Measurements from ENCODE around the gene SLC40A1.

Gene SLC40A1

GRCh38 chr2:189569295-189569910 lies 11.2 kb downstream of the SLC40A1 start:
- Histone ChIP-seq H3K27me3 (ENCODE audit: control insufficient read depth in 1 of 2, insufficient read depth in 1 of 2, low read length in 2 of 2) (no peaks in the 10 kb centered on the region), H2BK5ac (ENCODE audit: low read depth, low read length, poor library complexity, severe bottlenecking) (no peak overlapping the region), H2AFZ (ENCODE audit: low read depth, low read length) (no peak overlapping the region), H3K4me1 (ENCODE audit: control insufficient read depth, insufficient read depth, low read depth, low read length) (peaks cover 2% of the 10 kb centered on the region), H3K79me1 (replicated peaks; ENCODE audit: low read length, poor library complexity, severe bottlenecking) (peaks cover 4% of the 10 kb centered on the region), H3K9ac (ENCODE audit: low read length) (peak overlapping the region; percentile 17), H2BK15ac (ENCODE audit: low read depth, poor library complexity, severe bottlenecking) (no peak overlapping the region), H4K91ac (ENCODE audit: low read length) (peak overlapping the region; percentile 18), H3K23ac (ENCODE audit: low read length in 2 of 2) (no peak overlapping the region), H3K4me2 (ENCODE audit: low read length, poor library complexity, severe bottlenecking) (no peak overlapping the region), H4K8ac (ENCODE audit: low read length) (peak overlapping the region; percentile 78), H3K27ac (ENCODE audit: low read length, poor library complexity, severe bottlenecking) (peak overlapping the region; percentile 4), H3K14ac (ENCODE audit: low read length in 2 of 2) (peak overlapping the region in 1 of 2 experiments; percentile 11), H2BK12ac (ENCODE audit: low read length in 2 of 2) (peak overlapping the region; percentile 12 to 38), H3K9me3 (ENCODE audit: control insufficient read depth, low read length) (no peaks in the 10 kb centered on the region), H3K18ac (ENCODE audit: low read depth in 1 of 2, low read length in 2 of 2) (peak overlapping the region; percentile 46 to 64), H2AK5ac (ENCODE audit: low read length, severe bottlenecking) (peak overlapping the region; percentile 14), H3K36me3 (ENCODE audit: control insufficient read depth in 1 of 2, insufficient read depth in 2 of 2, low read depth in 1 of 2, low read length in 2 of 2) (peaks cover 3 to 30% of the 10 kb centered on the region in 2 experiments), H3K4ac (ENCODE audit: low read depth in 1 of 2, low read length in 2 of 2) (peak overlapping the region in 1 of 2 experiments; percentile 9), H2BK120ac (ENCODE audit: low read depth, low read length) (peak overlapping the region; percentile 85), H3K4me3 (ENCODE audit: insufficient read depth in 1 of 2, low read depth in 1 of 2, low read length in 2 of 2) (no peak overlapping the region)
- WGBS = no CpG with 5 or more reads among the region's 1 CpG
- DNase-seq = peak; percentile 53

DNA sequence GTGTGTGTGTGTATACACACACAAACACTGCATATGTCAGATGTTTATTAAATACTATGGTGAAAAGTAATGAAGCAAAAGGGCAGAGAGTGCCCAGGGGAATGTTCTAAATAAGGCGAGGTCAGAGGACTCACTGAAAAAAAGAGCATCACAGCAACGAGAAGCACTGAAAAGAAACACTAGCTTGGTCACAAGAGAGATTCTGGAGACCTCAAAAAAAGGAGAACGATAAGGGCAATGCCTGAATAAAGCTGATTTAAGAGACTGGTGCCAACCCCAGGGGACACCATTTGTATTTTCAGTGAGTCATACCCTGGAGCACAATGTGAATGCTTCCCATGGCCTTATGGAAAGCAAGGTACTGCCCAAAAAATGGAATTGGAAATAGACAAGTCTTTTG lies 14.5 kb downstream of the SLC40A1 start:
- no peak overlapping the region for H2BK12ac ChIP-seq (ENCODE audit: low read length in 2 of 2)
- H3K27ac ChIP-seq (ENCODE audit: low read length, poor library complexity, severe bottlenecking) = no peak overlapping the region
- peaks cover 8 to 14% of the 10 kb centered on the region in 2 experiments for H3K36me3 ChIP-seq (ENCODE audit: control insufficient read depth in 1 of 2, insufficient read depth in 2 of 2, low read depth in 1 of 2, low read length in 2 of 2)
- no peaks in the 10 kb centered on the region for H3K9me3 ChIP-seq (ENCODE audit: control insufficient read depth, low read length)
- H2BK120ac ChIP-seq (ENCODE audit: low read depth, low read length) = no peak overlapping the region
- peak; percentile 57 for DNase-seq
- no peak overlapping the region for H4K8ac ChIP-seq (ENCODE audit: low read length)
- no peak overlapping the region for H3K4ac ChIP-seq (ENCODE audit: low read depth in 1 of 2, low read length in 2 of 2)
- H3K23ac ChIP-seq (ENCODE audit: low read length in 2 of 2) = no peak overlapping the region
- H2BK15ac ChIP-seq (ENCODE audit: low read depth, poor library complexity, severe bottlenecking) = no peak overlapping the region
- H3K79me1 ChIP-seq (replicated peaks; ENCODE audit: low read length, poor library complexity, severe bottlenecking) = peaks cover 2% of the 10 kb centered on the region
- H2AFZ ChIP-seq (ENCODE audit: low read depth, low read length) = no peak overlapping the region
- no peak overlapping the region for H3K9ac ChIP-seq (ENCODE audit: low read length)
- H2AK5ac ChIP-seq (ENCODE audit: low read length, severe bottlenecking) = no peak overlapping the region
- H3K4me2 ChIP-seq (ENCODE audit: low read length, poor library complexity, severe bottlenecking) = no peak overlapping the region
- no peak overlapping the region for H2BK5ac ChIP-seq (ENCODE audit: low read depth, low read length, poor library complexity, severe bottlenecking)
- no peak overlapping the region for H3K4me3 ChIP-seq (ENCODE audit: insufficient read depth in 1 of 2, low read depth in 1 of 2, low read length in 2 of 2)
- H4K91ac ChIP-seq (ENCODE audit: low read length) = no peak overlapping the region
- H3K14ac ChIP-seq (ENCODE audit: low read length in 2 of 2) = no peak overlapping the region
- no peak overlapping the region for H3K18ac ChIP-seq (ENCODE audit: low read depth in 1 of 2, low read length in 2 of 2)
- H3K27me3 ChIP-seq (ENCODE audit: control insufficient read depth in 1 of 2, insufficient read depth in 1 of 2, low read length in 2 of 2) = no peaks in the 10 kb centered on the region
- WGBS = 56% methylated on average over 3 of the region's 3 CpGs
- peaks cover 2% of the 10 kb centered on the region for H3K4me1 ChIP-seq (ENCODE audit: control insufficient read depth, insufficient read depth, low read depth, low read length)

DNA sequence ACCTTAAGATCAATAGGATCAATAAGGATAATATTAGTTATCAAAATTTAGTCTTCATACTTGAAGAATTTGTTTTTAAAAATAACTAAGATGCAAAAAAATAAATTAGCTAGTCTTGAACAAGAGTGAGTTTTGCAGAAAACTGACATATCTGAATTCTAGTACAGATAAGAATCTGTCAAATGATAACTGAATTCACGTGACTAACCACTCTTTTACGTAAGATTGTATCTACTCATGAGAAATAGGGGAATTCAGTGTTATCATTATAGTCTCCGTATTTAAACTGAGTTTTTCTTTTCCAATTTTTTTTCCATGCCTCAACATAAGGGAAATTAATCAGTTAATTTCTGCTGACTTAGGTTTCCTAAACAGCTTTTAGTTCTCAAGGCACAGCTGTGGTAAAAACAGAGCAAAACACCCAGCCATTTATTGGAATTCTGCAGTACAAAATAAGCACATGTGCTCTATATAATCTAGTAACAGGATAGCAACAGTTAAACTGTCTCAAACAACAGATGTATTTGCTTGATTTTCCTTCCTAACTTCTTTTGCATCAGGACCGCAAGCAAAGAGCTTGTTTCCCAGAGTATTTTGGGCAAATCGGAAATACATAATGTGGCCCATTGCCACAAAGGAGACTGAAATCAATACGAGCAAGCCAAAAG lies 19.1 kb downstream of the SLC40A1 start:
- no peak overlapping the region for H2BK12ac ChIP-seq (ENCODE audit: low read length in 2 of 2)
- no peak overlapping the region for H3K9ac ChIP-seq (ENCODE audit: low read length)
- H2BK5ac ChIP-seq (ENCODE audit: low read depth, low read length, poor library complexity, severe bottlenecking) = no peak overlapping the region
- H4K8ac ChIP-seq (ENCODE audit: low read length) = no peak overlapping the region
- no peaks in the 10 kb centered on the region for H3K4me1 ChIP-seq (ENCODE audit: control insufficient read depth, insufficient read depth, low read depth, low read length)
- WGBS = 96% methylated on average over 3 of the region's 6 CpGs
- no peaks in the 10 kb centered on the region for H3K9me3 ChIP-seq (ENCODE audit: control insufficient read depth, low read length)
- DNase-seq = no peak
- no peak overlapping the region for H2BK15ac ChIP-seq (ENCODE audit: low read depth, poor library complexity, severe bottlenecking)
- H3K18ac ChIP-seq (ENCODE audit: low read depth in 1 of 2, low read length in 2 of 2) = no peak overlapping the region
- H3K4me3 ChIP-seq (ENCODE audit: insufficient read depth in 1 of 2, low read depth in 1 of 2, low read length in 2 of 2) = no peak overlapping the region
- no peak overlapping the region for H4K91ac ChIP-seq (ENCODE audit: low read length)
- no peak overlapping the region for H2BK120ac ChIP-seq (ENCODE audit: low read depth, low read length)
- no peak overlapping the region for H3K23ac ChIP-seq (ENCODE audit: low read length in 2 of 2)
- H3K4ac ChIP-seq (ENCODE audit: low read depth in 1 of 2, low read length in 2 of 2) = no peak overlapping the region
- H3K79me1 ChIP-seq (replicated peaks; ENCODE audit: low read length, poor library complexity, severe bottlenecking) = peaks cover under 1% of the 10 kb centered on the region
- peaks cover 8 to 14% of the 10 kb centered on the region in 2 experiments for H3K36me3 ChIP-seq (ENCODE audit: control insufficient read depth in 1 of 2, insufficient read depth in 2 of 2, low read depth in 1 of 2, low read length in 2 of 2)
- H2AK5ac ChIP-seq (ENCODE audit: low read length, severe bottlenecking) = no peak overlapping the region
- no peaks in the 10 kb centered on the region for H3K27me3 ChIP-seq (ENCODE audit: control insufficient read depth in 1 of 2, insufficient read depth in 1 of 2, low read length in 2 of 2)
- H3K4me2 ChIP-seq (ENCODE audit: low read length, poor library complexity, severe bottlenecking) = no peak overlapping the region
- no peak overlapping the region for H3K14ac ChIP-seq (ENCODE audit: low read length in 2 of 2)
- H3K27ac ChIP-seq (ENCODE audit: low read length, poor library complexity, severe bottlenecking) = no peak overlapping the region
- H2AFZ ChIP-seq (ENCODE audit: low read depth, low read length) = no peak overlapping the region

DNA sequence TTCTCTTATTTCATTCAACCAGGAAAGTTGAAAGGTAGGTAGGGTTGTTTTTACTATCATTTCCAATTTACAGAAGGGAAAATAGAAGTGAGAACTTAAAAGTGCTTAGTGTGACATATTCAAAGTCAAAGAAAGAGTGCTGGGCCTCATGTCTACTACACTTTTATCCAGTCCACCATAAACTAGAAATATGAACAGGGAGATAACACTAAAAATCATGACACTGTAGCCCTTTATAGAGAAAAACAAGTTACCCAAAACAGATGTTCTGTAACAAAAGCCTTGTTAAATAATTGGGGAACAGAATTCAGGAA lies 20.4 kb downstream of the SLC40A1 start:
- Histone ChIP-seq H3K4me3 (ENCODE audit: insufficient read depth in 1 of 2, low read depth in 1 of 2, low read length in 2 of 2) (no peak overlapping the region), H2BK120ac (ENCODE audit: low read depth, low read length) (no peak overlapping the region), H2BK5ac (ENCODE audit: low read depth, low read length, poor library complexity, severe bottlenecking) (no peak overlapping the region), H3K4me1 (ENCODE audit: control insufficient read depth, insufficient read depth, low read depth, low read length) (no peaks in the 10 kb centered on the region), H3K9me3 (ENCODE audit: control insufficient read depth, low read length) (no peaks in the 10 kb centered on the region), H3K79me1 (replicated peaks; ENCODE audit: low read length, poor library complexity, severe bottlenecking) (no peaks in the 10 kb centered on the region), H2AK5ac (ENCODE audit: low read length, severe bottlenecking) (no peak overlapping the region), H2BK15ac (ENCODE audit: low read depth, poor library complexity, severe bottlenecking) (no peak overlapping the region), H3K14ac (ENCODE audit: low read length in 2 of 2) (no peak overlapping the region), H4K91ac (ENCODE audit: low read length) (no peak overlapping the region), H3K4me2 (ENCODE audit: low read length, poor library complexity, severe bottlenecking) (no peak overlapping the region), H3K9ac (ENCODE audit: low read length) (no peak overlapping the region), H4K8ac (ENCODE audit: low read length) (no peak overlapping the region), H3K27ac (ENCODE audit: low read length, poor library complexity, severe bottlenecking) (no peak overlapping the region), H2BK12ac (ENCODE audit: low read length in 2 of 2) (no peak overlapping the region), H3K23ac (ENCODE audit: low read length in 2 of 2) (no peak overlapping the region), H2AFZ (ENCODE audit: low read depth, low read length) (no peak overlapping the region), H3K36me3 (ENCODE audit: control insufficient read depth in 1 of 2, insufficient read depth in 2 of 2, low read depth in 1 of 2, low read length in 2 of 2) (peaks cover 6 to 11% of the 10 kb centered on the region in 2 experiments), H3K27me3 (ENCODE audit: control insufficient read depth in 1 of 2, insufficient read depth in 1 of 2, low read length in 2 of 2) (no peaks in the 10 kb centered on the region), H3K4ac (ENCODE audit: low read depth in 1 of 2, low read length in 2 of 2) (no peak overlapping the region), H3K18ac (ENCODE audit: low read depth in 1 of 2, low read length in 2 of 2) (peak overlapping the region in 1 of 2 experiments; percentile 75)
- DNase-seq = no peak
